Measurements from ENCODE around the gene MPC1L. TPM values are rescaled to one million over a fixed set of nuclear protein-coding genes. Genes with fewer than 3 reads are reported as not detected.
"Not testable (repeated sequence)": the region's sequence is repeated elsewhere in the genome, so short reads cannot be mapped to it uniquely, and the experiment has no call there.

Gene MPC1L
- total and polyA plus RNA-seq, 5 experiments from 2014 or later: not detected

GRCh38 chrX:40587623-40588022 is 35.6 kb upstream of the MPC1L start:
- DNase-seq, H3K9me3 Mint-ChIP-seq, H3K4me3 Mint-ChIP-seq, H3K27me3 Mint-ChIP-seq, POLR2A ChIA-PET: not testable (repeated sequence)
- peak in 1 of 2 donors; percentile 24 for ATAC-seq
- Mint-ChIP-seq H3K36me3 (peaks cover 0 to 19% (median 6%) of the 10 kb centered on the region in 3 donors), H3K4me1 (peaks cover 22 to 55% (median 46%) of the 10 kb centered on the region in 4 donors), H3K27ac (peak overlapping the region in 3 of 10 donors; percentile 34 to 74 (median 52))

DNA sequence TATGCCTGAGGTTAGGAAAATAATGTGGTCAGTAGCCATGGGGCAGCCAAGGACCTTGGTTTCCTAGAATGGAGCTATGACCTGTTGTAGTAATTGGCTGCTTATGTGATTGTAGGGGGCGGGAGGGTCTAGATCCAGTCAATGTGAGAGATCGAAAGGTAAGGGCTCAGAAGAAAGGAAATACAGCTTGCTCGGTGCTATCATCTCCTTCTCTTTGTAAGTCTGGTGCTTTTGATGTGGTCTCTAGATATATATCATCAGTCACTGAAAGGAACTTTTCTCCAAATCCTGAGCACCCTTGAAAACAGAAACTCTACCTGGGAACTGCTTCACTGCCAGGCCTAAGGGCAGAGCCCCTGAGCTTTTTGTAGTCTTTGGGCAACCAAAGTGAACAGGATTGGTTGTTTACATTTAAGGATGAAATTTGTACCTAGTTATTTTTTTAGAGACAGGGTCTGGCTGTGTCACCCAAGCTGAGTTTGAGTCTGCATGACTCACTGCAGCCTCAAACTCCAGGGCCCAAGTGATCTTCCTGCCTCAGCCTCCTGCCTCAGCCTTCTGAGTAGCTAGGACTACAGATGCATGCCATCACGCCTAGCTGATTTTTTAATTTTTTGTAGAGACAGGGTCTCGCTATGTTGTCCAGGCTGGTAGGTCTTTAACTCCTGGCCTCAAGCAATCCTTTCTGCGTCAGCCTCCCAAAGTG is 33.5 kb upstream of the MPC1L start:
- Mint-ChIP-seq H3K4me1 (peaks cover 15 to 39% (median 38%) of the 10 kb centered on the region in 4 donors), H3K4me3 (peak overlapping the region in 8 of 10 donors; percentile 1 to 55 (median 40)), H3K36me3 (peaks cover 0 to 38% (median 13%) of the 10 kb centered on the region in 3 donors), H3K27ac (peak overlapping the region in 9 of 10 donors; percentile 2 to 90 (median 75))
- ATAC-seq (peak; percentile 96 to 98), DNase-seq (peak in 6 of 10 donors; percentile 11 to 64 (median 34))
- H3K27me3 Mint-ChIP-seq, H3K9me3 Mint-ChIP-seq: not testable (repeated sequence)
- POLR2A ChIA-PET: interaction anchor here (1.7 kb wide), 1 partner anchor 9 kb away, joined by 7 read pairs; the partner anchor contains the start of gene ATP6AP2

GRCh38 chrX:40603446-40603845 is 19.8 kb upstream of the MPC1L start:
- Mint-ChIP-seq H3K27me3 (no peaks in the 10 kb centered on the region), H3K4me1 (no peaks in the 10 kb centered on the region), H3K9me3 (no peaks in the 10 kb centered on the region), H3K27ac (peak overlapping the region in 5 of 10 donors; percentile 17 to 69 (median 29)), H3K4me3 (no peak overlapping the region), H3K36me3 (peaks cover 0 to 64% (median 4%) of the 10 kb centered on the region in 3 donors)
- ATAC-seq (no peak), DNase-seq (no peak)
- POLR2A ChIA-PET: no interaction called here

DNA sequence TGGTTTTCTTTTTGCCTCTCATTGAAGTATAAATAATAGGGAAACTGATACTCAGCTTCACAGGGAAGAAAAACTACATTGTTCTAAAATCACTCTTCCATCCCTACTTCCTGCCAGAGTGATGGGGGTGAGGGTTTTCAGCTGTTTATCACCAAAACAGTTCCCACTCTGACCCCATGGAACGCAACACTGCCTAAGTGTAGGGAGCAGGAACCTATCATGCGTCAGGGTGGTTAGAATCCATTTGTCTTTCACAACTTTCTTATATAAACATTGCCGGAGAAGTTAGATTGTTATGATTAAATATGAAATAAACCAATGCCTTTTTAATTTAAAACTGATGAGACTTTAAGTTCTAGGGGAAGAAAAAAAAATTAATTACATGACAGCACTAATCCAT is 15.8 kb upstream of the MPC1L start:
- Mint-ChIP-seq H3K4me3 (no peak overlapping the region), H3K4me1 (no peaks in the 10 kb centered on the region), H3K9me3 (no peaks in the 10 kb centered on the region), H3K27me3 (no peaks in the 10 kb centered on the region), H3K27ac (peak overlapping the region in 1 of 10 donors; percentile 21), H3K36me3 (peaks cover 0 to 32% (median 0%) of the 10 kb centered on the region in 3 donors)
- DNase-seq (no peak), ATAC-seq (no peak)
- POLR2A ChIA-PET: no interaction called here

DNA sequence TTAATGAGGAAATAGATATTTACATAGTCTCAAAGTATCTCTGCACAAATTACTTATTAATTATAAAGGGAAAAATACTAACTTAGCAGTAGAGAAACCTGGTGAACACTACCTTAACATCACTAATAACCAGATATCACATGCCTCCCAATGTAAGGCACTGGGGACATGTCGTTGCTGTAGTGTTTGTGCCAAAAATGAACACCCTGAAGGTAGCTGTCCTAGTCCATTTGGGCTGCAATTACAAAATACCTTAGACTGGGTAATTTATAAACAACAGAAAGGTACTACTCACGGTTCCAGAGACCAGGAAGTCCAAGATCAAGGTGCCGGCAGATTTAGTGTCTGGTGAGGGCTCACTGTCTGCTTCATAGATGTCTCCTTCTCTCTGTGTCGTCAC is 10.7 kb upstream of the MPC1L start:
- POLR2A ChIA-PET: no interaction called here
- Mint-ChIP-seq H3K27ac (no peak overlapping the region), H3K9me3 (no peaks in the 10 kb centered on the region), H3K36me3 (peaks cover 0 to 2% (median 0%) of the 10 kb centered on the region in 3 donors), H3K4me1 (no peaks in the 10 kb centered on the region), H3K4me3 (no peak overlapping the region), H3K27me3 (no peaks in the 10 kb centered on the region)
- no peak for ATAC-seq
- DNase-seq: no peak

DNA sequence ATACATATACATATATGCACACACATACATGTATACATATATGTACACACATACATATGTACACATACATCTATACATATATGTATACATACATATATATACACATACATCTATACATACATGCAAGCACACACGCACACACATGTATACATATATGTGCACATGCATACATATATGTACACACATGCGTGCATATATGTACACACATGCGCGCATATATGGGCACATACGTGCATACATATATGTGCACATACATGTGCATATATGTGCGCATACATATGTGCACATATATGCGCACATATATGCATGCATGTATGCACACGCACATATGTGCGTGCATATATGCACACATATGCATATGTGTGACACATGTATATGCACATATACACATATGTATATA is 7.3 kb upstream of the MPC1L start:
- ATAC-seq (no peak), DNase-seq (no peak)
- H3K27me3 Mint-ChIP-seq: no peaks in the 10 kb centered on the region
- POLR2A ChIA-PET: no interaction called here
- H3K36me3 Mint-ChIP-seq: no peaks in the 10 kb centered on the region
- H3K4me1 Mint-ChIP-seq: no peaks in the 10 kb centered on the region
- no peak overlapping the region for H3K27ac Mint-ChIP-seq
- H3K9me3 Mint-ChIP-seq: no peaks in the 10 kb centered on the region
- no peak overlapping the region for H3K4me3 Mint-ChIP-seq

- ATAC-seq: no peak
- no peaks in the 10 kb centered on the region for H3K4me1 Mint-ChIP-seq
- no peaks in the 10 kb centered on the region for H3K36me3 Mint-ChIP-seq
- POLR2A ChIA-PET: no interaction called here
- H3K4me3 Mint-ChIP-seq: no peak overlapping the region
- H3K27me3 Mint-ChIP-seq: no peaks in the 10 kb centered on the region
- DNase-seq: no peak
- no peak overlapping the region for H3K27ac Mint-ChIP-seq
- no peaks in the 10 kb centered on the region for H3K9me3 Mint-ChIP-seq
These were observed 5.7 kb upstream of the MPC1L start for GRCh38 chrX:40617566-40617965.

GRCh38 chrX:40622479-40623138 is 619 bp upstream of the MPC1L start:
- Mint-ChIP-seq H3K36me3 (peaks cover 0 to 9% (median 0%) of the 10 kb centered on the region in 3 donors), H3K27me3 (no peaks in the 10 kb centered on the region), H3K4me3 (no peak overlapping the region), H3K27ac (no peak overlapping the region), H3K4me1 (no peaks in the 10 kb centered on the region), H3K9me3 (peaks cover 0 to 3% (median 0%) of the 10 kb centered on the region in 9 donors)
- DNase-seq: no peak
- POLR2A ChIA-PET: interaction anchor here (0.6 kb wide), 1 partner anchor 933 kb away, joined by 3 read pairs; no protein-coding TSS in a partner anchor
- no peak for ATAC-seq

DNA sequence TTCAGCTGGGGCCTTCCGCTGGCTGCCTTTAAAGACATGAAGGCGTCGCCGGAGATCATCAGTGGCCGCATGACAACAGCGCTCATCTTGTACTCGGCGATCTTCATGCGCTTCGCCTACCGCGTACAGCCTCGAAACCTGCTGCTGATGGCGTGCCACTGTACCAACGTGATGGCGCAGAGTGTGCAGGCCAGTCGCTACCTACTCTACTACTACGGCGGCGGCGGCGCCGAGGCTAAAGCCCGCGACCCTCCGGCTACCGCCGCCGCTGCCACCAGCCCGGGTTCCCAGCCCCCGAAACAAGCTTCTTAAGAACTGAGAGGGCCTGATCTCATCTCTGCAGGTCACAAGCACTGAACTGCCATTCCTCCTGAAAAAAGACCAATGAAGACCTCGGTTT is 437 bp downstream of the MPC1L start:
- Mint-ChIP-seq H3K27me3 (no peaks in the 10 kb centered on the region), H3K27ac (no peak overlapping the region), H3K4me3 (no peak overlapping the region), H3K4me1 (no peaks in the 10 kb centered on the region), H3K36me3 (peaks cover 0 to 17% (median 3%) of the 10 kb centered on the region in 3 donors), H3K9me3 (peaks cover 0 to 3% (median 0%) of the 10 kb centered on the region in 9 donors)
- POLR2A ChIA-PET: no interaction called here
- DNase-seq (no peak), ATAC-seq (no peak)

DNA sequence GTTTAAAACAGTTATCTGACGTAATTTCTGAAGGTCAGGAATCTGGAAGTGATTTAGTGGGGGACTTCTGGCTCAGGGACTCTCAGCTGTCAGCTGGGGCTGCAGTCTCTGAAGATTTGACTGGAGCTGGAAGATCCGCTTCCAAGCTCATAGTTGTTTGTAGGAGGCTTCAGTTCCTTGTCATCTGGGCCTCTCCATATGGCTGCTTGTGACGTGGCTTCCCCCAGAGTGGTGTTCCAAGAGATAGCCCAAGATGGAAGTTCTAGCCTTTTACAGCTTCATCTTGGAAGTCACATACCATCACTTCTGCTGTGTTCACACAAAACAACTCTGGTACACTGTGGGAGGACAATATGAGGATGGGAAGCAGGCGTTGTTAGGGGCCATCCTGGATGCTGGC is 2.1 kb downstream of the MPC1L start:
- Mint-ChIP-seq H3K9me3 (peaks cover 0 to 3% (median 0%) of the 10 kb centered on the region in 9 donors), H3K27ac (peak overlapping the region in 1 of 10 donors; percentile 5), H3K4me3 (no peak overlapping the region), H3K36me3 (peaks cover 0 to 31% (median 3%) of the 10 kb centered on the region in 3 donors), H3K4me1 (no peaks in the 10 kb centered on the region), H3K27me3 (no peaks in the 10 kb centered on the region)
- POLR2A ChIA-PET: no interaction called here
- ATAC-seq (no peak), DNase-seq (no peak)

DNA sequence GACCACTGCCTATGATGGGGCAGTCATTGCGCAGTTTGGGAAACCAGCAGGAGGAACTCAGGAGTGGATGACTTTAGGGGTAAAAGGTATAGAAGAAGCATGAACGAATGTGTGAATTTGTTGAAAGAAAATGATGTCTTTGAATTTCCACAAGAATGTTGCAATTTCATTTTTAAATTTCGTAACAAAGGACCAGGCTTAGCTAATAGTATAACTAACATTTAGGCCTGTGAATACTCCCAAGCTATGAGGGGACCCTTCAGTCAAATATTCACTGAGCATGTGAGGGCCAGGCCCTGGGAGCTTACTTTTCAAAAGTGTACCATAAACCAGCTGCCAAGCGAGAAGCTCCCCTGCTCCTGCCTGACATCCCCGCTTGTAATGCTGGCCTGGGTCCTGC is 5.3 kb downstream of the MPC1L start:
- ATAC-seq (no peak), DNase-seq (no peak)
- H3K27ac Mint-ChIP-seq: peak overlapping the region in 2 of 10 donors; percentile 6 to 14
- H3K4me1 Mint-ChIP-seq: peaks cover 5 to 10% (median 8%) of the 10 kb centered on the region in 4 donors
- no peaks in the 10 kb centered on the region for H3K27me3 Mint-ChIP-seq
- peaks cover 3 to 56% (median 7%) of the 10 kb centered on the region in 3 donors for H3K36me3 Mint-ChIP-seq
- peaks cover 0 to 3% (median 0%) of the 10 kb centered on the region in 9 donors for H3K9me3 Mint-ChIP-seq
- POLR2A ChIA-PET: no interaction called here
- H3K4me3 Mint-ChIP-seq: no peak overlapping the region

- ATAC-seq (no peak), DNase-seq (no peak)
- H3K4me1 Mint-ChIP-seq: peaks cover 12 to 20% (median 18%) of the 10 kb centered on the region in 4 donors
- H3K9me3 Mint-ChIP-seq: peaks cover 0 to 3% (median 0%) of the 10 kb centered on the region in 9 donors
- H3K27me3 Mint-ChIP-seq: no peaks in the 10 kb centered on the region
- peaks cover 9 to 84% (median 29%) of the 10 kb centered on the region in 3 donors for H3K36me3 Mint-ChIP-seq
- POLR2A ChIA-PET: no interaction called here
- peak overlapping the region in 4 of 10 donors; percentile 47 to 73 (median 66) for H3K27ac Mint-ChIP-seq
- no peak overlapping the region for H3K4me3 Mint-ChIP-seq
These were observed 9.0 kb downstream of the MPC1L start for GRCh38 chrX:40632199-40632598.

GRCh38 chrX:40637687-40638086 is 14.5 kb downstream of the MPC1L start:
- peaks cover 6 to 83% (median 33%) of the 10 kb centered on the region in 3 donors for H3K36me3 Mint-ChIP-seq
- peak overlapping the region in 1 of 10 donors; percentile 50 for H3K27ac Mint-ChIP-seq

More at GRCh38 chrX:40637687-40638086, 14.5 kb downstream of the MPC1L start:
- POLR2A ChIA-PET: no interaction called here
- no peaks in the 10 kb centered on the region for H3K9me3 Mint-ChIP-seq
- no peak for DNase-seq
- no peak for ATAC-seq
- H3K4me3 Mint-ChIP-seq: no peak overlapping the region
- H3K27me3 Mint-ChIP-seq: no peaks in the 10 kb centered on the region
- H3K4me1 Mint-ChIP-seq: peaks cover 25 to 50% (median 30%) of the 10 kb centered on the region in 4 donors

Data from naive thymus-derived CD8-positive, alpha-beta T cell (primary cell).